GM23248 (cell line): Measurements from ENCODE around the gene RCOR1.

ENCODE experiments used
- EZH2 ChIP-seq: fragments of 200-600 bp; sonication (generic); IDR thresholded peaks from 2 replicates; pipeline ENCODE4 v1.6.1; 2018; ENCODE audit warnings: antibody characterized with exemption, mild to moderate bottlenecking; ENCODE audit not compliant: insufficient read depth, poor library complexity, severe bottlenecking
- EZH2phosphoT487 ChIP-seq: fragments of 200-600 bp; sonication (generic); IDR thresholded peaks from 2 replicates; pipeline ENCODE4 v1.6.1; 2018; ENCODE audit warnings: antibody characterized with exemption, moderate library complexity, mild to moderate bottlenecking, low read depth; ENCODE audit not compliant: insufficient read depth

DNA sequence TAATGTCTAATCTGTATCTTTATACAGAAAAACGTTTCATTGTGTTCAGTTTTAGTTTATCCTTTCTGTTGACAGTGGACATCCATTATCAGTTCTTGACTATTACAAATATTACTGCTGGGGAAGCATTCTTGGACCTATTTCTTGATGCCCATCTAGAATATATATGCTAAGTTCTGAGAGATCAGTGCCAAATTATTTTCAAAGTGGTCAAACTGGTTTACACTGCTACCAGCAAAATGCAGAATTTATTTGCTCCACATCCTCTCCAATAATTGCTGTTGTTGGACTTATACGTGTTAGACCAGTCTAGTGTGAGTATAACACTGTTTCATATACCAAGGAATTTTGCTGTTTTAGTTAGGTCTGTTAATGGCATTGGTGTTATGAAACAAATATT lies 99.3 kb downstream of the RCOR1 start:
- TF ChIP-seq EZH2 (no peak), EZH2phosphoT487 (no peak)
